ENCODE results near the gene CPA4.

Gene CPA4

GRCh38 chr7:130288168-130288567, 4.8 kb upstream of the CPA4 start:
- 94% methylated on average over 4 of the region's 4 CpGs for WGBS, 2 experiments
- Histone ChIP-seq H3K27ac (ENCODE audit: insufficient read depth, low read depth, low read length, poor library complexity, severe bottlenecking) (no peak overlapping the region), H3K9me3 (ENCODE audit: control insufficient read depth, low read length) (no peaks in the 10 kb centered on the region), H3K27me3 (ENCODE audit: control insufficient read depth, insufficient read depth, low read length, poor library complexity, severe bottlenecking) (no peaks in the 10 kb centered on the region), H3K36me3 (ENCODE audit: control insufficient read depth, insufficient read depth, low read length) (no peaks in the 10 kb centered on the region), H3K4me1 (ENCODE audit: control insufficient read depth, insufficient read depth, low read length) (no peaks in the 10 kb centered on the region), H3K4me3 (ENCODE audit: insufficient read depth, low read depth, low read length) (no peak overlapping the region)

- 90 to 94% methylated on average over 5 of the region's 5 CpGs for WGBS, 2 experiments
- H3K27me3 ChIP-seq (ENCODE audit: control insufficient read depth, insufficient read depth, low read length, poor library complexity, severe bottlenecking), result no peaks in the 10 kb centered on the region
- no peak overlapping the region for H3K27ac ChIP-seq (ENCODE audit: insufficient read depth, low read depth, low read length, poor library complexity, severe bottlenecking)
- H3K36me3 ChIP-seq (ENCODE audit: control insufficient read depth, insufficient read depth, low read length), result no peaks in the 10 kb centered on the region
- H3K9me3 ChIP-seq (ENCODE audit: control insufficient read depth, low read length), result no peaks in the 10 kb centered on the region
- no peak overlapping the region for H3K4me3 ChIP-seq (ENCODE audit: insufficient read depth, low read depth, low read length)
- no peaks in the 10 kb centered on the region for H3K4me1 ChIP-seq (ENCODE audit: control insufficient read depth, insufficient read depth, low read length)
Observed at GRCh38 chr7:130288829-130289228, 4.1 kb upstream of the CPA4 start.

GRCh38 chr7:130289478-130289877, 3.5 kb upstream of the CPA4 start:
- H3K27ac ChIP-seq (ENCODE audit: insufficient read depth, low read depth, low read length, poor library complexity, severe bottlenecking), result no peak overlapping the region
- no peaks in the 10 kb centered on the region for H3K4me1 ChIP-seq (ENCODE audit: control insufficient read depth, insufficient read depth, low read length)
- no peaks in the 10 kb centered on the region for H3K36me3 ChIP-seq (ENCODE audit: control insufficient read depth, insufficient read depth, low read length)
- no peaks in the 10 kb centered on the region for H3K9me3 ChIP-seq (ENCODE audit: control insufficient read depth, low read length)
- no peaks in the 10 kb centered on the region for H3K27me3 ChIP-seq (ENCODE audit: control insufficient read depth, insufficient read depth, low read length, poor library complexity, severe bottlenecking)
- no peak overlapping the region for H3K4me3 ChIP-seq (ENCODE audit: insufficient read depth, low read depth, low read length)
- WGBS, 2 experiments, result 94 to 96% methylated on average over 9 of the region's 9 CpGs

- no peaks in the 10 kb centered on the region for H3K4me1 ChIP-seq (ENCODE audit: control insufficient read depth, insufficient read depth, low read length)
- WGBS, 2 experiments, result 89 to 94% methylated on average over 6 of the region's 6 CpGs
- H3K9me3 ChIP-seq (ENCODE audit: control insufficient read depth, low read length), result no peaks in the 10 kb centered on the region
- no peak overlapping the region for H3K27ac ChIP-seq (ENCODE audit: insufficient read depth, low read depth, low read length, poor library complexity, severe bottlenecking)
- no peaks in the 10 kb centered on the region for H3K36me3 ChIP-seq (ENCODE audit: control insufficient read depth, insufficient read depth, low read length)
- no peaks in the 10 kb centered on the region for H3K27me3 ChIP-seq (ENCODE audit: control insufficient read depth, insufficient read depth, low read length, poor library complexity, severe bottlenecking)
- no peak overlapping the region for H3K4me3 ChIP-seq (ENCODE audit: insufficient read depth, low read depth, low read length)
Observed at GRCh38 chr7:130290745-130291144, 2.2 kb upstream of the CPA4 start.

- H3K27me3 ChIP-seq (ENCODE audit: control insufficient read depth, insufficient read depth, low read length, poor library complexity, severe bottlenecking), result no peaks in the 10 kb centered on the region
- no peaks in the 10 kb centered on the region for H3K9me3 ChIP-seq (ENCODE audit: control insufficient read depth, low read length)
- 91 to 93% methylated on average over 8 of the region's 8 CpGs for WGBS, 2 experiments
- H3K27ac ChIP-seq (ENCODE audit: insufficient read depth, low read depth, low read length, poor library complexity, severe bottlenecking), result no peak overlapping the region
- no peak overlapping the region for H3K4me3 ChIP-seq (ENCODE audit: insufficient read depth, low read depth, low read length)
- peaks cover 12% of the 10 kb centered on the region for H3K4me1 ChIP-seq (ENCODE audit: control insufficient read depth, insufficient read depth, low read length)
- H3K36me3 ChIP-seq (ENCODE audit: control insufficient read depth, insufficient read depth, low read length), result no peaks in the 10 kb centered on the region
Observed at GRCh38 chr7:130293521-130293920, 560 bp downstream of the CPA4 start.

GRCh38 chr7:130294314-130294713, 1.4 kb downstream of the CPA4 start:
- no peaks in the 10 kb centered on the region for H3K27me3 ChIP-seq (ENCODE audit: control insufficient read depth, insufficient read depth, low read length, poor library complexity, severe bottlenecking)
- H3K9me3 ChIP-seq (ENCODE audit: control insufficient read depth, low read length), result no peaks in the 10 kb centered on the region
- H3K27ac ChIP-seq (ENCODE audit: insufficient read depth, low read depth, low read length, poor library complexity, severe bottlenecking), result no peak overlapping the region
- H3K4me3 ChIP-seq (ENCODE audit: insufficient read depth, low read depth, low read length), result no peak overlapping the region
- WGBS, 2 experiments, result 94 to 96% methylated on average over 5 of the region's 5 CpGs
- H3K4me1 ChIP-seq (ENCODE audit: control insufficient read depth, insufficient read depth, low read length), result peaks cover 16% of the 10 kb centered on the region
- H3K36me3 ChIP-seq (ENCODE audit: control insufficient read depth, insufficient read depth, low read length), result no peaks in the 10 kb centered on the region

- Histone ChIP-seq H3K27ac (ENCODE audit: insufficient read depth, low read depth, low read length, poor library complexity, severe bottlenecking) (no peak overlapping the region), H3K9me3 (ENCODE audit: control insufficient read depth, low read length) (no peaks in the 10 kb centered on the region), H3K4me3 (ENCODE audit: insufficient read depth, low read depth, low read length) (no peak overlapping the region), H3K36me3 (ENCODE audit: control insufficient read depth, insufficient read depth, low read length) (no peaks in the 10 kb centered on the region), H3K4me1 (ENCODE audit: control insufficient read depth, insufficient read depth, low read length) (peaks cover 16% of the 10 kb centered on the region), H3K27me3 (ENCODE audit: control insufficient read depth, insufficient read depth, low read length, poor library complexity, severe bottlenecking) (no peaks in the 10 kb centered on the region)
- 94 to 96% methylated on average over 10 to 11 of the region's 13 CpGs for WGBS, 2 experiments
Observed at GRCh38 chr7:130296221-130296951, 3.4 kb downstream of the CPA4 start.

- WGBS, 2 experiments, result 74 to 81% methylated on average over 19 of the region's 20 CpGs
- peak overlapping the region; percentile 77 for H3K27ac ChIP-seq (ENCODE audit: insufficient read depth, low read depth, low read length, poor library complexity, severe bottlenecking)
- no peaks in the 10 kb centered on the region for H3K9me3 ChIP-seq (ENCODE audit: control insufficient read depth, low read length)
- no peaks in the 10 kb centered on the region for H3K27me3 ChIP-seq (ENCODE audit: control insufficient read depth, insufficient read depth, low read length, poor library complexity, severe bottlenecking)
- H3K36me3 ChIP-seq (ENCODE audit: control insufficient read depth, insufficient read depth, low read length), result no peaks in the 10 kb centered on the region
- peaks cover 16% of the 10 kb centered on the region for H3K4me1 ChIP-seq (ENCODE audit: control insufficient read depth, insufficient read depth, low read length)
- no peak overlapping the region for H3K4me3 ChIP-seq (ENCODE audit: insufficient read depth, low read depth, low read length)
Observed at GRCh38 chr7:130297628-130298543, 4.9 kb downstream of the CPA4 start.

GRCh38 chr7:130298544-130299326, 5.8 kb downstream of the CPA4 start:
- H3K27ac ChIP-seq (ENCODE audit: insufficient read depth, low read depth, low read length, poor library complexity, severe bottlenecking), result no peak overlapping the region
- WGBS, 2 experiments, result 92 to 97% methylated on average over 5 of the region's 5 CpGs

GRCh38 chr7:130299866-130300265, 6.9 kb downstream of the CPA4 start:
- no peaks in the 10 kb centered on the region for H3K9me3 ChIP-seq (ENCODE audit: control insufficient read depth, low read length)
- H3K27me3 ChIP-seq (ENCODE audit: control insufficient read depth, insufficient read depth, low read length, poor library complexity, severe bottlenecking), result no peaks in the 10 kb centered on the region
- no peak overlapping the region for H3K27ac ChIP-seq (ENCODE audit: insufficient read depth, low read depth, low read length, poor library complexity, severe bottlenecking)
- WGBS, 2 experiments, result 96 to 97% methylated on average over 6 to 7 of the region's 7 CpGs
- H3K36me3 ChIP-seq (ENCODE audit: control insufficient read depth, insufficient read depth, low read length), result no peaks in the 10 kb centered on the region
- peaks cover 16% of the 10 kb centered on the region for H3K4me1 ChIP-seq (ENCODE audit: control insufficient read depth, insufficient read depth, low read length)
- no peak overlapping the region for H3K4me3 ChIP-seq (ENCODE audit: insufficient read depth, low read depth, low read length)

More at GRCh38 chr7:130298544-130299326, 5.8 kb downstream of the CPA4 start:
- Histone ChIP-seq H3K36me3 (ENCODE audit: control insufficient read depth, insufficient read depth, low read length) (no peaks in the 10 kb centered on the region), H3K4me1 (ENCODE audit: control insufficient read depth, insufficient read depth, low read length) (peaks cover 16% of the 10 kb centered on the region), H3K4me3 (ENCODE audit: insufficient read depth, low read depth, low read length) (no peak overlapping the region), H3K9me3 (ENCODE audit: control insufficient read depth, low read length) (no peaks in the 10 kb centered on the region), H3K27me3 (ENCODE audit: control insufficient read depth, insufficient read depth, low read length, poor library complexity, severe bottlenecking) (no peaks in the 10 kb centered on the region)

All from ectodermal cell (in vitro differentiated cells).